HepG2 (cell line): ENCODE measurements around the gene ARL16. TPM values are rescaled to one million over a fixed set of nuclear protein-coding genes. Genes with fewer than 3 reads are reported as not detected.
A peak's percentile ranks its signal among the peaks of the same experiment; 100 is the strongest.

Experiments
- ETV6 ChIP-seq: sonication (generic); formaldehyde crosslinking; conservative IDR thresholded peaks from 2 replicates; pipeline ENCODE4 v1.4.0; 2020; ENCODE audit warnings: missing genetic modification reagents
- FOXA3 ChIP-seq: IDR thresholded peaks from 2 replicates; pipeline ENCODE4 v1.6.1; 2016; ENCODE audit warnings: missing genetic modification reagents, missing compliant biosample characterization
- MAFF ChIP-seq: IDR thresholded peaks from 2 replicates; pipeline ENCODE4 v1.6.1; 2011; ENCODE audit warnings: low read depth, low read length, improper control_type of control experiment
- MAFG ChIP-seq: sonication (generic); formaldehyde crosslinking; IDR thresholded peaks from 2 replicates; pipeline ENCODE4 v1.5.1; 2020; ENCODE audit warnings: mild to moderate bottlenecking, missing genetic modification reagents
- MBD4 ChIP-seq: IDR thresholded peaks from 2 replicates; pipeline ENCODE4 v1.6.1; 2012; ENCODE audit warnings: low read length, inconsistent platforms, borderline replicate concordance
- MXD4 ChIP-seq: IDR thresholded peaks from 2 replicates; pipeline ENCODE4 v1.6.1; 2016; ENCODE audit warnings: mild to moderate bottlenecking, missing biosample characterization, missing genetic modification reagents
- NKX3-1 ChIP-seq: sonication (generic); formaldehyde crosslinking; IDR thresholded peaks from 2 replicates; pipeline ENCODE4 v1.5.0; 2020; ENCODE audit warnings: missing genetic modification reagents
- RAD21 ChIP-seq: fragments of 450-650 bp; formaldehyde crosslinking; IDR thresholded peaks from 2 replicates; pipeline ENCODE4 v1.5.0; 2020; ENCODE audit warnings: mild to moderate bottlenecking
- SALL2 ChIP-seq: sonication (generic); formaldehyde crosslinking; IDR thresholded peaks from 2 replicates; pipeline ENCODE4 v1.8.1; 2023; ENCODE audit warnings: mild to moderate bottlenecking, missing genetic modification reagents, inconsistent platforms
- SMAD9 ChIP-seq: sonication (generic); formaldehyde crosslinking; IDR thresholded peaks from 2 replicates; pipeline ENCODE4 v1.5.1; 2020; ENCODE audit warnings: mild to moderate bottlenecking, missing genetic modification reagents
- U2AF1 ChIP-seq: fragments of 200-400 bp; formaldehyde crosslinking; optimal IDR thresholded peaks from 2 replicates; pipeline ENCODE3; 2017; ENCODE audit warnings: mild to moderate bottlenecking, low read depth, low read length
- ZFP1 ChIP-seq: IDR thresholded peaks from 2 replicates; pipeline ENCODE4 v1.6.1; 2016
- ZNF3 ChIP-seq: IDR thresholded peaks from 2 replicates; pipeline ENCODE4 v1.7.0; 2017; ENCODE audit warnings: inconsistent platforms
- ZNF407 ChIP-seq: sonication (generic); formaldehyde crosslinking; IDR thresholded peaks from one replicate; pipeline ENCODE4 v1.5.1; 2020; ENCODE audit warnings: mild to moderate bottlenecking, missing genetic modification reagents; ENCODE audit errors: not compliant biosample characterization
- ZNF501 ChIP-seq: sonication (generic); formaldehyde crosslinking; IDR thresholded peaks from 2 replicates; pipeline ENCODE4 v1.5.1; 2020; ENCODE audit warnings: mild to moderate bottlenecking, moderate library complexity, missing genetic modification reagents
- ZNF644 ChIP-seq: IDR thresholded peaks from 2 replicates; pipeline ENCODE4 v1.6.1; 2016; ENCODE audit warnings: low read depth
- ZNF737 ChIP-seq: sonication (generic); formaldehyde crosslinking; IDR thresholded peaks from 2 replicates; pipeline ENCODE4 v1.5.0; 2020; ENCODE audit warnings: missing genetic modification reagents, mild to moderate bottlenecking, borderline replicate concordance
- ZNF777 ChIP-seq: sonication (generic); formaldehyde crosslinking; IDR thresholded peaks from 2 replicates; pipeline ENCODE4 v1.4.0; 2020; ENCODE audit warnings: missing genetic modification reagents
- ZNF792 ChIP-seq: IDR thresholded peaks from 2 replicates; pipeline ENCODE4 v1.6.1; 2016
- ZNF850 ChIP-seq: sonication (generic); formaldehyde crosslinking; conservative IDR thresholded peaks from 2 replicates; pipeline ENCODE4 v1.9.0; 2021; ENCODE audit warnings: mild to moderate bottlenecking, missing genetic modification reagents
- polyA plus RNA-seq, 8 experiments: library from polyadenylated mRNA; depleted of rRNA in 3 of 8; stranded (reverse) in 7 of 8; unstranded in 1 of 8; fragments of >200 nt; fragmentation: Illumina TruSeq in 4 of 8; extraction: Trizol in 4 of 8; gene quantifications; 2 replicates each; pipeline versions ENCODE4 v1.2.1 to v1.2.3, GENCODE V29; 2011 to 2016; ENCODE audit warnings: low read depth in 4 of 8, missing spikeins in 1 of 8, mixed read lengths in 1 of 8; ENCODE audit not compliant: insufficient read depth in 1 of 8
- total RNA-seq, 5 experiments: library from RNA; depleted of rRNA; stranded (reverse); fragments of >200 nt; fragmentation: Illumina TruSeq; extraction: Trizol; gene quantifications; 2 replicates each; pipeline ENCODE4 v1.2.3, GENCODE V29; 2016; ENCODE audit warnings: low read depth in 1 of 5

Gene ARL16
- total and polyA plus RNA-seq, 2 of the 13 experiments (the other 11 are each of a cell fraction or from before 2014, with no cell fraction given): 20.8 to 30.8 TPM

GRCh38 chr17:81666342-81667191 lies 17.0 kb downstream of the ARL16 start, which contains the start of the genes CCDC137 and OXLD1 (continued):
- peak; percentile 40 for TF ChIP-seq ZNF407 (CRISPR knock-in tag)
- TF ChIP-seq FOXA3: peak; percentile 47; the same call in 1 of the 2 replicates
- TF ChIP-seq ZNF737 (CRISPR knock-in tag): 0 out of 2 replicates have a peak, but pooled peaks have one; percentile 61
- TF ChIP-seq U2AF1: no peak
- TF ChIP-seq SMAD9 (CRISPR knock-in tag): peak; percentile 77; the same call in 1 of the 2 replicates
- TF ChIP-seq ZFP1: no peak; the same call in 1 of the 2 replicates
- peak; percentile 78 for TF ChIP-seq ZNF501 (CRISPR knock-in tag)
- TF ChIP-seq SALL2: no peak
- no peak for TF ChIP-seq MBD4
- TF ChIP-seq RAD21: peak; percentile 56
- TF ChIP-seq ZNF777 (CRISPR knock-in tag): 0 out of 2 replicates have a peak, but pooled peaks have one; percentile 26
- TF ChIP-seq ZNF850 (CRISPR knock-in tag): peak; percentile 45; the same call in 1 of the 2 replicates
- TF ChIP-seq ZNF3 (CRISPR knock-in tag): no peak; the same call in 1 of the 2 replicates
- TF ChIP-seq MXD4: peak; percentile 79; the same call in 1 of the 2 replicates
- TF ChIP-seq NKX3-1 (CRISPR knock-in tag): peak; percentile 75
- no peak for TF ChIP-seq ZNF644 (CRISPR knock-in tag)
- no peak; the same call in 1 of the 2 replicates for TF ChIP-seq ZNF792 (CRISPR knock-in tag)
- 0 out of 2 replicates have a peak, but pooled peaks have one; percentile 26 for TF ChIP-seq ETV6 (CRISPR knock-in tag)
- no peak for TF ChIP-seq MAFF
- TF ChIP-seq MAFG: no peak
